Osteocyte (in vitro differentiated cells): ENCODE data around the gene EFCAB6. TPM values are rescaled to one million over a fixed set of nuclear protein-coding genes. Genes with fewer than 3 reads are reported as not detected.

Experiments used
- DNase-seq: peaks from one replicate; pipeline ENCODE4 v3.0.0; 2021; ENCODE audit warnings: mixed read lengths; ENCODE audit not compliant: unreplicated experiment; ENCODE audit errors: extremely low spot score
- H3K27ac Mint-ChIP-seq: one replicate; pipeline ENCODE4 v1.8.0; 2021; ENCODE audit warnings: mild to moderate bottlenecking, mixed read lengths; ENCODE audit not compliant: unreplicated experiment
- H3K27me3 Mint-ChIP-seq: one replicate; pipeline ENCODE4 v1.8.0; 2021; ENCODE audit warnings: mixed read lengths; ENCODE audit not compliant: unreplicated experiment
- H3K36me3 Mint-ChIP-seq: one replicate; pipeline ENCODE4 v1.8.0; 2021; ENCODE audit warnings: mixed read lengths; ENCODE audit not compliant: unreplicated experiment
- H3K4me1 Mint-ChIP-seq: one replicate; pipeline ENCODE4 v1.8.0; 2021; ENCODE audit warnings: mixed read lengths; ENCODE audit not compliant: unreplicated experiment
- H3K4me3 Mint-ChIP-seq: one replicate; pipeline ENCODE4 v1.8.0; 2021; ENCODE audit warnings: mild to moderate bottlenecking, moderate library complexity, mixed read lengths; ENCODE audit not compliant: unreplicated experiment
- H3K9me3 Mint-ChIP-seq: one replicate; pipeline ENCODE4 v1.8.0; 2021; ENCODE audit warnings: mixed read lengths; ENCODE audit not compliant: unreplicated experiment
- total RNA-seq: library from RNA; stranded (reverse); gene quantifications from 2 replicates; pipeline ENCODE4 v1.2.1, GENCODE V29; 2021
- TF ChIP-seq, protein P1 (sequence below): fragments of 200-600 bp; sonication (generic); IDR thresholded peaks from 2 replicates; pipeline ENCODE4 v1.5.0; 2021; ENCODE audit warnings: antibody characterized with exemption, mild to moderate bottlenecking, moderate library complexity

EFCAB6 gene
- total RNA-seq, 1 donor from 2014 or later, result 1.4 TPM

DNA sequence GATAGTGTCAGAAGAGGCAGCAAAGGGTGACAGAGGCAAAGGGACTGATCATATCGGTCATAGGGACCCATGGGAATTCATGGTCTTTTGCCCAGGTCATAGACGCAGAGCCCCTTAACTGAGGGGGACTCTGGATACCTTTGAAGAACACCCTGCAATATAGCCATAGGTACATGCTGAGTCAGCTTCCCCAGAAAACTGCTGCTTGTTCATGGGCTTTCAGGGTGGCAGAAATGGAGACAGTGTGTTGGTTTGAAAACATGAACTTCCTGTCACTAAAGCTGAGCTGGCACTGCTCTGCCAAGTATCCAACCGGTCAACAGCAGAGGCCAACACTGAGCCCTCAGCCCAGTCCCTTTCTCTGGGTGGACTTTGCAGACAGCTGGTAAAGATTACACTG, 114.2 kb downstream of the EFCAB6 start:
- no peak overlapping the region for H3K27ac Mint-ChIP-seq
- H3K4me1 Mint-ChIP-seq, result no peaks in the 10 kb centered on the region
- no peak overlapping the region for H3K4me3 Mint-ChIP-seq
- H3K27me3 Mint-ChIP-seq, result peaks cover 12% of the 10 kb centered on the region
- no peaks in the 10 kb centered on the region for H3K36me3 Mint-ChIP-seq
- TF ChIP-seq, protein P1, sequence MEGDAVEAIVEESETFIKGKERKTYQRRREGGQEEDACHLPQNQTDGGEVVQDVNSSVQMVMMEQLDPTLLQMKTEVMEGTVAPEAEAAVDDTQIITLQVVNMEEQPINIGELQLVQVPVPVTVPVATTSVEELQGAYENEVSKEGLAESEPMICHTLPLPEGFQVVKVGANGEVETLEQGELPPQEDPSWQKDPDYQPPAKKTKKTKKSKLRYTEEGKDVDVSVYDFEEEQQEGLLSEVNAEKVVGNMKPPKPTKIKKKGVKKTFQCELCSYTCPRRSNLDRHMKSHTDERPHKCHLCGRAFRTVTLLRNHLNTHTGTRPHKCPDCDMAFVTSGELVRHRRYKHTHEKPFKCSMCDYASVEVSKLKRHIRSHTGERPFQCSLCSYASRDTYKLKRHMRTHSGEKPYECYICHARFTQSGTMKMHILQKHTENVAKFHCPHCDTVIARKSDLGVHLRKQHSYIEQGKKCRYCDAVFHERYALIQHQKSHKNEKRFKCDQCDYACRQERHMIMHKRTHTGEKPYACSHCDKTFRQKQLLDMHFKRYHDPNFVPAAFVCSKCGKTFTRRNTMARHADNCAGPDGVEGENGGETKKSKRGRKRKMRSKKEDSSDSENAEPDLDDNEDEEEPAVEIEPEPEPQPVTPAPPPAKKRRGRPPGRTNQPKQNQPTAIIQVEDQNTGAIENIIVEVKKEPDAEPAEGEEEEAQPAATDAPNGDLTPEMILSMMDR, result no peak
- DNase-seq, result no peak
- H3K9me3 Mint-ChIP-seq, result no peaks in the 10 kb centered on the region

DNA sequence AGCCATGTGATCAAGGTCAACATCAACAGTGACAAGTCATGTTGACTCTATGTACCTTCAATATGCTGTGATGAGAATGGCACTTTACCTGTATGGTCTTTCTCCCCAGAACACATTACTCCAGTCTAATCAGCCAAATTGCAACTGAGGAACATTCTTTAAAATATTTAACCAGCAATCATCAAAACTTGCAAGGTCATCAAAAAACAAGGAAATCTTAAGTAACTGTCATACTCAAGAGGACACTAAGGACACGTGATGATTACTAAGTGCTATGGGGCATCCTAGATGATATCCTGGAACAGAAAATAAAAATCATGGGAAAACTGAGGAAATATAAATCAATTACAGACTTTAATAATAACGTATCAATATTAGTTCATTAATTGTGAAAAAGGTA, 118.9 kb downstream of the EFCAB6 start:
- no peaks in the 10 kb centered on the region for H3K36me3 Mint-ChIP-seq
- H3K4me1 Mint-ChIP-seq, result no peaks in the 10 kb centered on the region
- no peaks in the 10 kb centered on the region for H3K9me3 Mint-ChIP-seq
- H3K27me3 Mint-ChIP-seq, result peaks cover 16% of the 10 kb centered on the region
- no peak for DNase-seq
- H3K4me3 Mint-ChIP-seq, result no peak overlapping the region
- H3K27ac Mint-ChIP-seq, result no peak overlapping the region
- TF ChIP-seq, protein P1, result no peak

DNA sequence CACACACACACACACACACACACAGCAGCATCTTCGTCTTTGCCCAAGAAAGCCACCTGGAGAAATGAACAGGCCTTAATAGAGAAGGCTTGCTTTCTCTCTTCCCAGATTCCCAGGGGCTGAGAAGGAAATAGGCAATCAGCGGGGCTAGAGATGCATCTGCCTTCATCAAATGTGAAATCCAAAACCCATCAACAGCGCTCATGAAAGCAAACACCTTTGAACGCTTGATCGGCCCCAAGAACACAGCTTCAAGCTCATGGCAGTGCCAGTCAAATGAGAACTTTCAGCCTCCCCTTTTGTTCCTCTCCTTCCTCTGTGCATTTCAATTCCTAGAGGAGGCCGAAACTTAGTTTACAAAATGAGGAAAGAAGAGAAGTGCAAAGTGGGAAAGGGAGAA, 122.7 kb downstream of the EFCAB6 start:
- no peaks in the 10 kb centered on the region for H3K9me3 Mint-ChIP-seq

DNA sequence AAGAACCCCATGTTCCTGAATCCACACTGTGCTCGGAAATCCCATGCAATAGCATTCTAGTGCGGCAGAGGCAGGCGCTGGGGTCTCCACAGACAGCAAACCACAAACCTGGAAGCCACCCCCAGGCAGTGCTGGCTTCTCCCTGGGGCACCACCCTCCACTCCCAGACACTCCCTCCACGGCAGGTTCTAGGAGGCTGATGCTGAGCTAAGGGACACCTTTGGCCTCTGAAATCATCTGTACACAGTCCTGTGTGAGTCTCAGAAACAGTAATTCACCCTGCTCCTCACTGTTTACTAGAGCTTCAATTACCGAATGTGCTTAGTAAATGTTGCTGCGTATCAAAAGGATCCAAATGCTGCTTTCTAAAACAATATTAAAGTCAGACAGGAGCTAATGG, 129.3 kb downstream of the EFCAB6 start:
- Mint-ChIP-seq H3K9me3 (peaks cover 5% of the 10 kb centered on the region), H3K27ac (no peak overlapping the region), H3K4me1 (no peaks in the 10 kb centered on the region), H3K36me3 (no peaks in the 10 kb centered on the region), H3K27me3 (peaks cover 9% of the 10 kb centered on the region), H3K4me3 (no peak overlapping the region)
- no peak for DNase-seq
- TF ChIP-seq, protein P1, result no peak

More for the DNA sequence above, 122.7 kb downstream of the EFCAB6 start:
- Mint-ChIP-seq H3K4me3 (no peak overlapping the region), H3K4me1 (no peaks in the 10 kb centered on the region), H3K27me3 (peaks cover 8% of the 10 kb centered on the region), H3K36me3 (no peaks in the 10 kb centered on the region), H3K27ac (no peak overlapping the region)
- TF ChIP-seq, protein P1, result no peak
- DNase-seq, result no peak

DNA sequence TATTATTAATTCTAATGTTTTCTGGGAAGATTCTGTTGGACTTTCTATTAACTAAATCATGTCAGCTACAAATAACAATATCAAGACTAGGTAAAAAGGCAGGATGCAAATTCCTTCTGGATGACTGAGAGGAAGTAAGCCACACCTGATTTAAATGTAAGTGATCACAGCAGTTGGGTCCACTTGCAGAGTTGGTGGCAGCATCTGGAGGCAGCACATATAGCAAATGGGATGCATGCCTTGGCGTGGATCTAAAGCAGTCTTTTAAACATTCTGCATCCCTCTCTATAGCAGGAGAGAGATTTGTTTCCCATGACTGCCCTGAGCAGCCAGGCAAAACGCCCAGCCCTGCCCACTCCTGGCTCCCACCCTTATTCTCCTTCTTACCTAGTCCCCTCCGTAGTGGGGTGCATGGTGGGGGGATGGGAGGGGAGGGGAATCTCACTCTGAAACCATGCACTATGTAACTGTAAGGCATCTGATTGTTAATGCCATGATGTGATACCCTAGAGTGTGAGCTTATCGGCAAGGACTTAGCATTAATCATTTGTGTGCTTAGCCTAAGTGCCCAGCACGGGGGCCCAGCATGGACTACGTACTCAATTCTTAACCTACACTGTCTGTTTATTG, 130.3 kb downstream of the EFCAB6 start:
- no peaks in the 10 kb centered on the region for H3K4me1 Mint-ChIP-seq
- peaks cover 5% of the 10 kb centered on the region for H3K9me3 Mint-ChIP-seq
- TF ChIP-seq, protein P1, result no peak
- H3K4me3 Mint-ChIP-seq, result no peak overlapping the region
- no peak overlapping the region for H3K27ac Mint-ChIP-seq
- H3K36me3 Mint-ChIP-seq, result no peaks in the 10 kb centered on the region
- DNase-seq, result no peak
- H3K27me3 Mint-ChIP-seq, result peaks cover 9% of the 10 kb centered on the region
